ENCODE data around the gene SLC25A20.

Gene SLC25A20

DNA sequence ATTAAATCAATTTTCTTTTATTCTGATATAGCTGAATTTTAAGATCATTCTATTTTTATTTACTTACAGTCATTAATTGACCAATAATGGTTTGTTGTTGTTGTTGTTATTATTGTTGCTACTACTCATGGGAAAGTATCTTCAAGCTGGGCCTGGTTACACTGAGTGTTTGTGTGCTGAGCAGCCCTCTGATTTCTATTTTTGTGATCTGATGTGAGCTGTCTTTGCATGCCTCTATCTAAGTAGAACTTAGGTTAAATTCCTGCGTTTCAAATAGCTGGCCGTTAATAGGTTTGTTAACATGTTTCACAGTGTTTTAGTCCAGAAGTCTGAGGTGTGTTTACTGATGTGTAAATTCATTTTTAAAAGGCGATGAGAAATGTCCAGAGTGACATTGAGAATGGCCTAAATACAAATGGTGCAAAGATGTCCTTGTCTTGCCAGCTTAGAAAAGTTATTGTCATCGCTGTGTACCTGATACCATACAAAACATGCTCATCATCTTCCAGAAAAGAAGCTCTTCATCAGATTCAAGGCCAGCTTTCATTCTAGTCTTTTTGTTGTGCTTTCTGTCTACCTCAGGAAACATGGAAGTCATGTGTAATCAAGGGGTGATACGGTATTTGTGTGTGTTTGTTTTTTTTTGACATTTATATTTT is 35.8 kb upstream of the SLC25A20 start:
- POLR2A ChIA-PET (ENCODE audit: low non-redundant PET): no interaction called here
- CTCF ChIA-PET: interaction anchor here (0.6 kb wide), 2 partner anchors 21 to 560 kb away, joined by 3 read pairs; no protein-coding TSS in a partner anchor
- TF ChIP-seq, protein P1, sequence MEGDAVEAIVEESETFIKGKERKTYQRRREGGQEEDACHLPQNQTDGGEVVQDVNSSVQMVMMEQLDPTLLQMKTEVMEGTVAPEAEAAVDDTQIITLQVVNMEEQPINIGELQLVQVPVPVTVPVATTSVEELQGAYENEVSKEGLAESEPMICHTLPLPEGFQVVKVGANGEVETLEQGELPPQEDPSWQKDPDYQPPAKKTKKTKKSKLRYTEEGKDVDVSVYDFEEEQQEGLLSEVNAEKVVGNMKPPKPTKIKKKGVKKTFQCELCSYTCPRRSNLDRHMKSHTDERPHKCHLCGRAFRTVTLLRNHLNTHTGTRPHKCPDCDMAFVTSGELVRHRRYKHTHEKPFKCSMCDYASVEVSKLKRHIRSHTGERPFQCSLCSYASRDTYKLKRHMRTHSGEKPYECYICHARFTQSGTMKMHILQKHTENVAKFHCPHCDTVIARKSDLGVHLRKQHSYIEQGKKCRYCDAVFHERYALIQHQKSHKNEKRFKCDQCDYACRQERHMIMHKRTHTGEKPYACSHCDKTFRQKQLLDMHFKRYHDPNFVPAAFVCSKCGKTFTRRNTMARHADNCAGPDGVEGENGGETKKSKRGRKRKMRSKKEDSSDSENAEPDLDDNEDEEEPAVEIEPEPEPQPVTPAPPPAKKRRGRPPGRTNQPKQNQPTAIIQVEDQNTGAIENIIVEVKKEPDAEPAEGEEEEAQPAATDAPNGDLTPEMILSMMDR (conservative IDR thresholded peaks at IDR 0.05; ENCODE audit: low read depth): no peak

DNA sequence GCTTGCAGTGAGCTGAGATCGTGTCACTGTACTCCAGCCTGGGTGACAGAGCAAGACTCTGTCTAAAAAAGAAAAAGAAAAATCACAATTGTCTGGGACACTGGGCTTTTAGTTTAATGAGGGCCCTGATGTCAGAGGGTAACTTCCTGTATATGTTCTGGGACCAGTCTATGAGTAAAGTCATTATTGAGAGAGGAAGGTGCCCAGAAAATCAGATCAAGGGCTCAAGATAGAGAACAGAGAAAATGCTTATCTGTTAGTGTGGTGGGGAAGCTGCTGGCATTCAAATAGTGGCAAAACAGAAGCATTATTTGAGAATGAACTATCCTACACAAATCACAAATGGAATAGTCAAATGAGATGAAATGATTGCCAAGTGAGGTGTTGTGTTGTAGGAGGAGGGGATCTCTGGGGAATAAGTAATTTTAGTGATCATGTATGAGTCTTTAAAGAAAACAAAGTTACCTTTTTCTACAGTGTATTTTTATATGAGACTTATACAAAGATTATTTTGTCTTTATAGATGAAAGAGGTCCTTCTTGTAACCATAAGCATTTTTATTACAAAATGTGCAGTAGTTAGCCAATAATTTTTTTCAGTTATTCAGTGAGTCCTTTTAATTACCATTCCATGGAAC is 33.4 kb upstream of the SLC25A20 start:
- CTCF ChIA-PET: no interaction called here
- POLR2A ChIA-PET (ENCODE audit: low non-redundant PET): no interaction called here
- no peak for DNase-seq (ENCODE audit: low spot score)
- H3K27ac ChIP-seq: peak overlapping the region; percentile 32; the same call in 1 of the 2 replicates
- TF ChIP-seq, protein P1 (conservative IDR thresholded peaks at IDR 0.05; ENCODE audit: low read depth): no peak

More for the DNA sequence above, 35.8 kb upstream of the SLC25A20 start:
- no peak for DNase-seq (ENCODE audit: low spot score)
- H3K27ac ChIP-seq: no peak overlapping the region

DNA sequence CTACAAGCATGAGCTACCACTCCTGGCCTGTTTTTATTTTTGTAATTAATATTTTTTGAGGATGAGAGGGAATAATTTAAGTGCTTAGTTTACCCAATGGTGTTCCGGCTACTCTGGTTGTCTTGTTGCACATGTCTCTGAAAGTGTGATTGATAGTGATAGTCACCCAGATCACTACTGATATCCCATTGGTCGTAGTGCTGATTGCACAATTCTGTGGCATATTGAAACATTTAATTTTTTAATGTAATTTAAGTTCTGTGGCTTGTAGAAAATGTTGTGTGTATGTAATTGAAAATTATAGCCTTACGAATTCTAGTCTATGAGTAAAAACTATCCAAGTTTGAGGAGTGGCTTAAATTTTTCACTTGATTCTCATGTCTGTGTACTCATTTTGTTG is 31.9 kb upstream of the SLC25A20 start:
- DNase-seq (ENCODE audit: low spot score): no peak
- CTCF ChIA-PET: no interaction called here
- POLR2A ChIA-PET (ENCODE audit: low non-redundant PET): no interaction called here
- TF ChIP-seq, protein P1 (conservative IDR thresholded peaks at IDR 0.05; ENCODE audit: low read depth): no peak
- no peak overlapping the region for H3K27ac ChIP-seq

DNA sequence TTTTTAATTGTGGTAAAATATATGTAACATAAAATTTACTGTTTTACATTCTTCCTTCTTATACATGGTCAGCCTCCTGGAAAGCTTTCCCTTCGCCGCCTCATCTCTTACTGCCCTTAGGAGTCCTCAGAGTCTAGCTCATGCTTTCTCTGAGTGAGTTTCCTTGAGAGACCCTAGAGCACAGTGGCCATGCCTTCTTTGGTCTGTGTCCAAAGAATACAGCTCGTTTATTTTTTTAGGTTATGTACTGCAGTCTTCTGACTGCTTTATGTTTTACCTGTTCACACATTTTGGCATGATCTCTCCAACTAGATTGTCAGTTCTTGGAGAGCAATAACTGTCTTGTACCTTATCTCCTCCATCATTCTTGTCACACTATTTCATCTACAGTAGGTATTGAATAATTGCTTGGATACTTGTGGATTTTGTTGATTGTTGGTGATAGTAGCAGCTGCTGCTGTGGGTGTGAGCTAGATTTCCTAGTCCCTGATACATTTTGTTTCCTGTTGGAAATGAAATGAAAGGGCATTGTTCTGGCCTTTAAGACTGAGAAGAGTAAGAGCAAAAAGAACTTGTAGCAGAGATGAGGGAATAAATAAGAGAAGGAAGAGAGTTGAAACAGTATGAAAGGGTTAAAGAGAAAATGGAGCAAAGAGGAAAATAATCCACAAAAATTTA is 30.8 kb upstream of the SLC25A20 start:
- POLR2A ChIA-PET (ENCODE audit: low non-redundant PET): no interaction called here
- TF ChIP-seq, protein P1 (conservative IDR thresholded peaks at IDR 0.05; ENCODE audit: low read depth): no peak
- H3K27ac ChIP-seq: no peak overlapping the region
- no peak for DNase-seq (ENCODE audit: low spot score)
- CTCF ChIA-PET: no interaction called here

DNA sequence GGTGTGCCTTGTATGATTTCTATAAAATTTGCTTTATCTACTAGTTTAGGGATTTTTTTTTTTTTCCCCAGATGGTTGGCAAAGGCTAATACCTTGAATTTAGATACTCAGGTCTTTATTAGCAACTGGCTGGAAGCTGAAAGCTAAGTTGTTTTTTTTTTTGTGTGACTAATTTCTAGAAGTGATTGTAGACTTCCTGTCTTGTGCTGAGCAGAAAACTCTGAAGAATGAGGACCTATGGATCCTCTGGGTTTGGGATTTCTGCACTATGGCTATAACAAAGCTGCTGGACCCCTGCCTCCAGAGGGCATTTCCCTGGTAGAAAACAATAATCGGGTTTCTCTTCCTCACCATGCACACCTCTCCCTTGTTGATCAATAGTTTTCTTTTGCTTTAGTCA is 30.0 kb upstream of the SLC25A20 start:
- no peak for DNase-seq (ENCODE audit: low spot score)
- H3K27ac ChIP-seq: no peak overlapping the region
- POLR2A ChIA-PET (ENCODE audit: low non-redundant PET): no interaction called here
- CTCF ChIA-PET: no interaction called here
- TF ChIP-seq, protein P1 (conservative IDR thresholded peaks at IDR 0.05; ENCODE audit: low read depth): no peak

DNA sequence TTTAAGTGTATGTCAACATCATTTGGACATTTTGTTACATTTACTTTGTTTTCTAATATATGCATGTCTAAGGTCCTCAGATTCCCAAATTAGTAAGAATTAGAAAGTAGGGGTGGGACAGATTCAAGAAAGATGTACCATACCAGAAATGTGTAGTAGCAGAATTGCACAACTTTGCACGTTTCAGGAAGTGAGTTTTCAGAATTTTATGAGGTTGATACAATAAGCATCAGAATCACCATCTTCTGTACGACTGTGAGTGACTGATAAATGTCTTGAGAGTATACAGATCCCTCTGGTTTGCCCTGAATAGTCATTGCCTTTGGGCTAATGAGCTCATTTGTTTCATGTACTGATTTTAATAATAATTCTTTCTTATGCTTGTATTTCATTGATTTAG is 29.2 kb upstream of the SLC25A20 start:
- DNase-seq (ENCODE audit: low spot score): no peak
- CTCF ChIA-PET: no interaction called here
- no peak overlapping the region for H3K27ac ChIP-seq
- TF ChIP-seq, protein P1 (conservative IDR thresholded peaks at IDR 0.05; ENCODE audit: low read depth): no peak
- POLR2A ChIA-PET (ENCODE audit: low non-redundant PET): no interaction called here

Measured in RWPE1 (cell line).